HepG2 (cell line): ENCODE measurements around the gene SMAP2. TPM values are rescaled to one million over a fixed set of nuclear protein-coding genes. Genes with fewer than 3 reads are reported as not detected.

Experiments used
- ATAC-seq: fragments of 200-7000 bp; cut with Tn5 transposase; 3 replicates; pipeline ENCODE4 v1.9.1; 2020; ENCODE audit warnings: mild to moderate bottlenecking, moderate library complexity
- BruUV-seq: library from RNA; stranded (reverse); fragments of 400-500 nt; replicated peaks from 2 replicates; lab custom pipeline; 2021; lab: Mats Ljungman, UMichigan
- CTCF ChIA-PET: fragments of 300-600 bp; formaldehyde crosslinking; extraction: SDS; loops from one replicate; lab custom pipeline; 2021; ENCODE audit warnings: low total read pairs, inconsistent platforms, low intra/inter-chr PET ratio; lab: Yijun Ruan, JAX
- POLR2A ChIA-PET: fragments of 350-600 bp; sonication (Branson Sonifier 250); formaldehyde crosslinking; loops from one replicate; lab custom pipeline; 2020; ENCODE audit warnings: antibody characterized with exemption, inconsistent platforms; lab: Yijun Ruan, JAX
- DNase-seq: peaks from one replicate; pipeline ENCODE4 v3.0.0-alpha.2; 2015; ENCODE audit warnings: low spot score
- FAIRE-seq: peaks from 3 replicates; lab custom pipeline; 2011; peaks lifted over from hg19 to GRCh38; lab: Jason Lieb, UNC
- H2AFZ ChIP-seq: one replicate; pipeline ENCODE4 v1.6.1; 2011; ENCODE audit warnings: low read length, inconsistent platforms
- H3K27ac ChIP-seq: fragments of 300-600 bp; 3 replicates; pipeline ENCODE4 v1.8.0; 2011; ENCODE audit warnings: mixed run types, mild to moderate bottlenecking, mixed read lengths, low read length, inconsistent platforms; ENCODE audit not compliant: insufficient read depth; ENCODE audit errors: extremely low read length
- H3K27me3 ChIP-seq, 2 experiments: fragments of 200-600 bp in 1 of 2; 2 replicates in 1 of 2; 3 replicates in 1 of 2; pipeline versions ENCODE4 v1.6.0 to v1.8.0; 2011; ENCODE audit warnings: low read length in 2 of 2, mild to moderate bottlenecking in 2 of 2, moderate library complexity in 2 of 2, inconsistent platforms in 1 of 2; ENCODE audit not compliant: insufficient read depth in 2 of 2, control insufficient read depth in 1 of 2
- H3K36me3 ChIP-seq, 2 experiments: fragments of 200-600 bp in 1 of 2; replicated peaks in 1 of 2; 2 replicates in 1 of 2; 3 replicates in 1 of 2; pipeline versions ENCODE4 v1.5.1 to v1.8.0; 2011; ENCODE audit warnings: low read length in 2 of 2, inconsistent platforms in 1 of 2; ENCODE audit not compliant: insufficient read depth in 2 of 2, control insufficient read depth in 1 of 2
- H3K4me1 ChIP-seq: 2 replicates; pipeline ENCODE4 v1.5.1; 2012; ENCODE audit warnings: low read length, inconsistent platforms; ENCODE audit not compliant: insufficient read depth
- H3K4me2 ChIP-seq: 2 replicates; pipeline ENCODE4 v1.6.0; 2011; ENCODE audit warnings: low read depth, low read length, inconsistent platforms
- H3K4me3 ChIP-seq, 3 experiments: fragments of 200-600 bp in 1 of 3; sonication (generic), shearing (Covaris generic) in 1 of 3; replicated peaks in 1 of 3; 2 replicates each; pipeline ENCODE4 v1.5.1; 2011 to 2016; ENCODE audit warnings: low read length in 3 of 3, inconsistent platforms in 2 of 3, low read depth in 2 of 3, mild to moderate bottlenecking in 2 of 3, control low read depth in 1 of 3, mixed read lengths in 1 of 3; ENCODE audit not compliant: insufficient read depth in 1 of 3
- H3K79me2 ChIP-seq: one replicate; pipeline ENCODE4 v1.6.1; 2011; ENCODE audit warnings: low read length, inconsistent platforms; ENCODE audit not compliant: insufficient read depth
- H3K9ac ChIP-seq: 2 replicates; pipeline ENCODE4 v1.6.0; 2011; ENCODE audit warnings: mild to moderate bottlenecking, low read depth, low read length, inconsistent platforms; ENCODE audit not compliant: insufficient read depth
- H3K9me3 ChIP-seq: 2 replicates; pipeline ENCODE4 v1.5.1; 2012; ENCODE audit warnings: mild to moderate bottlenecking, low read length
- H4K20me1 ChIP-seq: 2 replicates; pipeline ENCODE4 v1.6.0; 2011; ENCODE audit warnings: inconsistent platforms, mild to moderate bottlenecking, low read length, moderate library complexity; ENCODE audit not compliant: insufficient read depth
- CREB1 ChIP-seq, 2 experiments: fragments of 450-650 bp in 1 of 2; IDR thresholded peaks; 2 replicates each; pipeline ENCODE4 v1.6.1; 2016 to 2017; ENCODE audit warnings: control low read depth in 1 of 2, mild to moderate bottlenecking in 1 of 2, missing compliant biosample characterization in 1 of 2, missing genetic modification characterization in 1 of 2
- RARG ChIP-seq: sonication (generic); formaldehyde crosslinking; IDR thresholded peaks from 2 replicates; pipeline ENCODE4 v1.4.0; 2020; ENCODE audit warnings: low read depth, mild to moderate bottlenecking, missing genetic modification reagents
- ZGPAT ChIP-seq: IDR thresholded peaks from 2 replicates; pipeline ENCODE4 v1.6.1; 2016; ENCODE audit warnings: mild to moderate bottlenecking
- WGBS: methylation state at CpG from one replicate; pipeline ENCODE4 v1.1.6; 2017; ENCODE audit warnings: low lambda C conversion rate; 5-methylcytosine and 5-hydroxymethylcytosine counted together
- in situ Hi-C: cut with HindIII; loops from 2 replicates; pipeline ENCODE4 v1.10.0; 2017; ENCODE audit warnings: low pct_unique_long_range_greater_than_20kb; ENCODE audit not compliant: extremely low pct_ligation_motif_present
- intact Hi-C: fragments of 100-400 bp; cut with micrococcal nuclease; formaldehyde crosslinking; loops from one replicate; pipeline ENCODE4 v1.10.0; 2022; ENCODE audit not compliant: unreplicated experiment
- polyA plus RNA-seq, 8 experiments: library from polyadenylated mRNA; depleted of rRNA in 3 of 8; stranded (reverse) in 7 of 8; unstranded in 1 of 8; fragments of >200 nt; fragmentation: Illumina TruSeq in 4 of 8; extraction: Trizol in 4 of 8; gene quantifications; 2 replicates each; pipeline versions ENCODE4 v1.2.1 to v1.2.3, GENCODE V29; 2011 to 2016; ENCODE audit warnings: low read depth in 4 of 8, missing spikeins in 1 of 8, mixed read lengths in 1 of 8; ENCODE audit not compliant: insufficient read depth in 1 of 8
- total RNA-seq, 5 experiments: library from RNA; depleted of rRNA; stranded (reverse); fragments of >200 nt; fragmentation: Illumina TruSeq; extraction: Trizol; gene quantifications; 2 replicates each; pipeline ENCODE4 v1.2.3, GENCODE V29; 2016; ENCODE audit warnings: low read depth in 1 of 5
- TF ChIP-seq, protein P1 (sequence below): IDR thresholded peaks from 2 replicates; pipeline ENCODE4 v1.6.1; 2012; ENCODE audit warnings: low read depth, low read length, improper control_type of control experiment

SMAP2 gene
- total and polyA plus RNA-seq, 2 of the 13 experiments (the other 11 are each of a cell fraction or from before 2014, with no cell fraction given), result 19.0 to 22.3 TPM

GRCh38 chr1:40394491-40395172 lies 21.1 kb downstream of the SMAP2 start:
- ATAC-seq, result no peak
- no peak overlapping the region for H3K9ac ChIP-seq
- WGBS, result 87% methylated on average over 3 of the region's 3 CpGs

More at GRCh38 chr1:40394491-40395172, 21.1 kb downstream of the SMAP2 start:
- DNase-seq, result no peak
- Histone ChIP-seq H3K4me1 (peaks cover 78% of the 10 kb centered on the region), H3K9me3 (no peaks in the 10 kb centered on the region), H2AFZ (no peak overlapping the region), H3K36me3 (no peaks in the 10 kb centered on the region), H4K20me1 (no peaks in the 10 kb centered on the region), H3K4me2 (no peak overlapping the region)
- FAIRE-seq, result no peak
- no peak for TF ChIP-seq RARG
- 0 out of 2 replicates have a peak, but pooled peaks have one; percentile 20 for TF ChIP-seq ZGPAT (CRISPR knock-in tag)
- TF ChIP-seq CREB1 (IDR thresholded peaks at IDR 0.05), result no peak
- 0 out of 2 replicates have a peak, but pooled peaks have one; percentile 18 for TF ChIP-seq CREB1 (CRISPR knock-in tag; IDR thresholded peaks at IDR 0.05)
- TF ChIP-seq, protein P1, sequence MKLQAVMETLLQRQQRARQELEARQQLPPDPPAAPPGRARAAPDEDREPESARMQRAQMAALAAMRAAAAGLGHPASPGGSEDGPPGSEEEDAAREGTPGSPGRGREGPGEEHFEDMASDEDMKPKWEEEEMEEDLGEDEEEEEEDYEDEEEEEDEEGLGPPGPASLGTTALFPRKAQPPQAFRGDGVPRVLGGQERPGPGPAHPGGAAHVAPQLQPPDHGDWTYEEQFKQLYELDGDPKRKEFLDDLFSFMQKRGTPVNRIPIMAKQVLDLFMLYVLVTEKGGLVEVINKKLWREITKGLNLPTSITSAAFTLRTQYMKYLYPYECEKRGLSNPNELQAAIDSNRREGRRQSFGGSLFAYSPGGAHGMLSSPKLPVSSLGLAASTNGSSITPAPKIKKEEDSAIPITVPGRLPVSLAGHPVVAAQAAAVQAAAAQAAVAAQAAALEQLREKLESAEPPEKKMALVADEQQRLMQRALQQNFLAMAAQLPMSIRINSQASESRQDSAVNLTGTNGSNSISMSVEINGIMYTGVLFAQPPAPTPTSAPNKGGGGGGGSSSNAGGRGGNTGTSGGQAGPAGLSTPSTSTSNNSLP, result no peak
- TF ChIP-seq, all 625 proteins: peak for 2
- Histone ChIP-seq H3K4me3 (no peak overlapping the region), H3K27ac (no peak overlapping the region), H3K79me2 (peaks cover 56% of the 10 kb centered on the region), H3K27me3 (no peaks in the 10 kb centered on the region)
- POLR2A ChIA-PET, result no interaction called here
- no TSS peak for BruUV-seq
- in situ Hi-C loops, result no loop called here
- CTCF ChIA-PET, result no interaction called here
- intact Hi-C loops, result no loop called here
